SK-N-SH treated with all-trans-retinoic acid at 6 μM for 48 hours (cell line): ENCODE data around the gene CD74.
"Not testable (repeated sequence)": the region's sequence is repeated elsewhere in the genome, so short reads cannot be mapped to it uniquely, and the experiment has no call there.

Experiments
- ATAC-seq: fragments of 200-7000 bp; cut with Tn5 transposase; 3 replicates; pipeline ENCODE4 v1.9.1; 2020; ENCODE audit warnings: mild to moderate bottlenecking, moderate library complexity
- ARNTL ChIP-seq: fragments of 450-650 bp; formaldehyde crosslinking; IDR thresholded peaks from 2 replicates; pipeline ENCODE4 v1.5.0; 2020; ENCODE audit warnings: low read depth, mild to moderate bottlenecking, moderate library complexity, borderline replicate concordance
- BACH2 ChIP-seq: fragments of 250-450 bp; sonication (Bioruptor Pico); IDR thresholded peaks from 2 replicates; pipeline ENCODE4 v1.9.0; 2021; ENCODE audit warnings: mild to moderate bottlenecking, borderline replicate concordance
- CREB5 ChIP-seq: fragments of 250-450 bp; sonication (Bioruptor Pico); IDR thresholded peaks from 2 replicates; pipeline ENCODE4 v1.5.1; 2020; ENCODE audit warnings: low read depth, mild to moderate bottlenecking, moderate library complexity
- CSDC2 ChIP-seq: fragments of 250-450 bp; sonication (Bioruptor Pico); IDR thresholded peaks from 2 replicates; pipeline ENCODE4 v1.5.0; 2020; ENCODE audit warnings: mild to moderate bottlenecking, moderate library complexity
- ESRRG ChIP-seq: fragments of 250-450 bp; sonication (Bioruptor Pico); IDR thresholded peaks from 2 replicates; pipeline ENCODE4 v1.6.1; 2021; ENCODE audit warnings: mild to moderate bottlenecking
- GLIS3 ChIP-seq: fragments of 250-450 bp; sonication (Bioruptor Pico); IDR thresholded peaks from 2 replicates; pipeline ENCODE4 v1.5.0; 2020; ENCODE audit warnings: mild to moderate bottlenecking, moderate library complexity
- ISL1 ChIP-seq: fragments of 250-450 bp; sonication (Bioruptor Pico); IDR thresholded peaks from 2 replicates; pipeline ENCODE4 v2.1.2; 2022; ENCODE audit warnings: mild to moderate bottlenecking, moderate library complexity
- OSR1 ChIP-seq: fragments of 250-450 bp; sonication (Bioruptor Pico); IDR thresholded peaks from 2 replicates; pipeline ENCODE4 v1.8.0; 2022; ENCODE audit warnings: moderate library complexity, mild to moderate bottlenecking, inconsistent platforms
- PATZ1 ChIP-seq: fragments of 250-450 bp; sonication (Bioruptor Pico); IDR thresholded peaks from 2 replicates; pipeline ENCODE4 v1.8.0; 2020; ENCODE audit warnings: mild to moderate bottlenecking, moderate library complexity, borderline replicate concordance
- POU6F1 ChIP-seq: fragments of 250-450 bp; sonication (Bioruptor Pico); IDR thresholded peaks from 2 replicates; pipeline ENCODE4 v1.8.0; 2021; ENCODE audit warnings: low read depth, mild to moderate bottlenecking, moderate library complexity, borderline replicate concordance
- PPARA ChIP-seq: fragments of 250-450 bp; sonication (Bioruptor Pico); IDR thresholded peaks from 2 replicates; pipeline ENCODE4 v1.5.0; 2020; ENCODE audit warnings: mild to moderate bottlenecking, borderline replicate concordance
- RARB ChIP-seq: fragments of 250-450 bp; sonication (Bioruptor Pico); IDR thresholded peaks from 2 replicates; pipeline ENCODE4 v1.8.0; 2021; ENCODE audit warnings: mild to moderate bottlenecking, moderate library complexity
- SNAI2 ChIP-seq: fragments of 250-450 bp; sonication (Bioruptor Pico); IDR thresholded peaks from 2 replicates; pipeline ENCODE4 v1.5.0; 2020; ENCODE audit warnings: mild to moderate bottlenecking, moderate library complexity
- TCF4 ChIP-seq: fragments of 250-450 bp; sonication (Bioruptor Pico); IDR thresholded peaks from 2 replicates; pipeline ENCODE4 v1.8.0; 2021; ENCODE audit warnings: mild to moderate bottlenecking, moderate library complexity, borderline replicate concordance
- TOX ChIP-seq: fragments of 250-450 bp; sonication (Bioruptor Pico); IDR thresholded peaks from 2 replicates; pipeline ENCODE4 v1.8.0; 2021; ENCODE audit warnings: mild to moderate bottlenecking, moderate library complexity, borderline replicate concordance
- TSHZ2 ChIP-seq: fragments of 250-450 bp; sonication (Bioruptor Pico); IDR thresholded peaks from 2 replicates; pipeline ENCODE4 v1.5.0; 2020; ENCODE audit warnings: mild to moderate bottlenecking, moderate library complexity
- ZC3H10 ChIP-seq: fragments of 250-450 bp; sonication (Bioruptor Pico); IDR thresholded peaks from 2 replicates; pipeline ENCODE4 v1.5.1; 2021; ENCODE audit warnings: mild to moderate bottlenecking, moderate library complexity
- ZFP3 ChIP-seq: fragments of 250-450 bp; sonication (Bioruptor Pico); IDR thresholded peaks from 2 replicates; pipeline ENCODE4 v1.5.0; 2020; ENCODE audit warnings: mild to moderate bottlenecking, moderate library complexity
- ZFP30 ChIP-seq: fragments of 450-650 bp; formaldehyde crosslinking; IDR thresholded peaks from 2 replicates; pipeline ENCODE4 v1.5.0; 2022; ENCODE audit warnings: mild to moderate bottlenecking, moderate library complexity
- ZNF565 ChIP-seq: fragments of 450-650 bp; formaldehyde crosslinking; conservative IDR thresholded peaks from 2 replicates; pipeline ENCODE4 v1.5.0; 2020; ENCODE audit warnings: low read depth, mild to moderate bottlenecking, moderate library complexity
- ZNF8 ChIP-seq: fragments of 450-650 bp; formaldehyde crosslinking; IDR thresholded peaks from 2 replicates; pipeline ENCODE4 v1.5.0; 2020; ENCODE audit warnings: mild to moderate bottlenecking, moderate library complexity

CD74 gene

GRCh38 chr5:150457121-150457520 is 44.4 kb upstream of the CD74 start:
- no peak for ATAC-seq
- TF ChIP-seq ARNTL (CRISPR knock-in tag) (no peak), TCF4 (no peak), TSHZ2 (no peak), ISL1 (no peak), CREB5 (CRISPR knock-in tag) (no peak), ZFP3 (CRISPR knock-in tag) (no peak), ZNF8 (CRISPR knock-in tag) (no peak)

- no peak for ATAC-seq
- TF ChIP-seq PPARA (no peak), CREB5 (CRISPR knock-in tag) (no peak), PATZ1 (CRISPR knock-in tag) (no peak), ZNF565 (CRISPR knock-in tag) (no peak), ESRRG (CRISPR knock-in tag) (no peak), TSHZ2 (no peak), BACH2 (no peak), ISL1 (no peak)
- TF ChIP-seq, all 23 proteins: peak for 0
These were observed 42.0 kb upstream of the CD74 start for GRCh38 chr5:150454492-150455229.

GRCh38 chr5:150454027-150454426 is 41.3 kb upstream of the CD74 start:
- ATAC-seq = not testable (repeated sequence)

- no peak for TF ChIP-seq ZNF8 (CRISPR knock-in tag)
- TF ChIP-seq BACH2 = no peak
- TF ChIP-seq PPARA = no peak
- TF ChIP-seq ZC3H10 (CRISPR knock-in tag) = no peak
- TF ChIP-seq ESRRG (CRISPR knock-in tag) = no peak
- TF ChIP-seq TSHZ2 = no peak
- TF ChIP-seq RARB = no peak
- TF ChIP-seq POU6F1 (CRISPR knock-in tag) = no peak
- no peak for TF ChIP-seq TCF4
- TF ChIP-seq SNAI2 (CRISPR knock-in tag) = no peak
- no peak for TF ChIP-seq ZFP3 (CRISPR knock-in tag)
- TF ChIP-seq ZFP30 (CRISPR knock-in tag) = no peak
- TF ChIP-seq TOX (CRISPR knock-in tag) = no peak
- TF ChIP-seq OSR1 (CRISPR knock-in tag) = no peak
- TF ChIP-seq CSDC2 (CRISPR knock-in tag) = no peak
- TF ChIP-seq GLIS3 (CRISPR knock-in tag) = no peak
- TF ChIP-seq, all 23 proteins: peak for 0
- no peak for ATAC-seq
These were observed 40.2 kb upstream of the CD74 start for GRCh38 chr5:150452914-150453313.
